OCI-LY1 (cell line): ENCODE measurements around the gene USH1C.

Experiments
- H2AFZ ChIP-seq: fragments of 200-600 bp; sonication (generic), shearing (Covaris generic); 2 replicates; pipeline ENCODE4 v1.6.0; 2014; ENCODE audit warnings: antibody characterized with exemption, mild to moderate bottlenecking, low read length
- H3F3A ChIP-seq: fragments of 200-600 bp; sonication (generic), shearing (Covaris generic); 2 replicates; pipeline ENCODE4 v1.6.0; 2014; ENCODE audit warnings: mild to moderate bottlenecking, antibody characterized with exemption, low read length, moderate library complexity; ENCODE audit not compliant: insufficient read depth
- H3K27ac ChIP-seq: fragments of 200-600 bp; sonication (generic); 2 replicates; pipeline ENCODE4 v1.5.1; 2014; ENCODE audit warnings: low read length, mixed run types, mild to moderate bottlenecking, low read depth; ENCODE audit not compliant: poor library complexity, severe bottlenecking
- H3K27me3 ChIP-seq: fragments of 200-600 bp; sonication (generic); 2 replicates; pipeline ENCODE4 v1.6.0; 2014; ENCODE audit warnings: antibody characterized with exemption, mild to moderate bottlenecking, low read length, moderate library complexity; ENCODE audit not compliant: insufficient read depth
- H3K36me3 ChIP-seq: fragments of 200-600 bp; sonication (generic); 2 replicates; pipeline ENCODE4 v1.6.1; 2014; ENCODE audit warnings: mild to moderate bottlenecking, antibody characterized with exemption, low read length, moderate library complexity, mixed read lengths; ENCODE audit not compliant: insufficient read depth
- H3K4me1 ChIP-seq: fragments of 200-600 bp; sonication (generic); 2 replicates; pipeline ENCODE4 v1.5.1; 2014; ENCODE audit warnings: mild to moderate bottlenecking, low read length, moderate library complexity; ENCODE audit not compliant: insufficient read depth, severe bottlenecking
- H3K4me2 ChIP-seq: fragments of 200-600 bp; sonication (generic), shearing (Covaris generic); 2 replicates; pipeline ENCODE4 v1.6.1; 2014; ENCODE audit warnings: low read length
- H3K4me3 ChIP-seq: fragments of 200-600 bp; sonication (generic); 2 replicates; pipeline ENCODE4 v1.5.1; 2014; ENCODE audit warnings: low read length, low read depth, mild to moderate bottlenecking, mixed read lengths; ENCODE audit not compliant: poor library complexity, severe bottlenecking
- H3K79me2 ChIP-seq: fragments of 200-600 bp; shearing (Covaris generic); 2 replicates; pipeline ENCODE4 v1.6.1; 2016; ENCODE audit warnings: mixed run types, low read length, mixed read lengths; ENCODE audit not compliant: insufficient read depth
- H3K9ac ChIP-seq: fragments of 200-600 bp; sonication (generic), shearing (Covaris generic); 2 replicates; pipeline ENCODE4 v1.6.1; 2014; ENCODE audit warnings: mild to moderate bottlenecking, low read length, mixed read lengths
- H3K9me2 ChIP-seq: fragments of 200-600 bp; sonication (generic), shearing (Covaris generic); 2 replicates; pipeline ENCODE4 v1.6.1; 2014; ENCODE audit warnings: low read depth, mild to moderate bottlenecking, low read length, mixed read lengths
- H3K9me3 ChIP-seq: fragments of 200-600 bp; shearing (Covaris generic); 2 replicates; pipeline ENCODE4 v1.6.1; 2014; ENCODE audit warnings: low read length, mixed read lengths
- H4K20me1 ChIP-seq: fragments of 200-600 bp; sonication (generic), shearing (Covaris generic); 2 replicates; pipeline ENCODE4 v1.6.0; 2016; ENCODE audit warnings: mild to moderate bottlenecking, low read length; ENCODE audit not compliant: insufficient read depth
- CTCF ChIP-seq: fragments of 200-600 bp; sonication (generic), shearing (Covaris generic); IDR thresholded peaks from 2 replicates; pipeline ENCODE4 v1.5.1; 2017; ENCODE audit warnings: mild to moderate bottlenecking, antibody characterized with exemption, low read length, moderate library complexity, mixed read lengths
- EZH2 ChIP-seq: fragments of 200-600 bp; sonication (generic), shearing (Covaris generic); IDR thresholded peaks from 2 replicates; pipeline ENCODE4 v1.8.0; 2017; ENCODE audit warnings: borderline replicate concordance, mixed run types, mild to moderate bottlenecking, antibody characterized with exemption, low read length, moderate library complexity, mixed read lengths

Gene USH1C

GRCh38 chr11:17468122-17468521 lies 76.1 kb downstream of the USH1C start:
- Histone ChIP-seq H3K9ac (no peak overlapping the region), H3K79me2 (no peaks in the 10 kb centered on the region), H4K20me1 (no peaks in the 10 kb centered on the region), H3K36me3 (no peaks in the 10 kb centered on the region), H3K27me3 (no peaks in the 10 kb centered on the region), H3K4me3 (no peak overlapping the region), H3K27ac (no peak overlapping the region), H3K9me2 (no peaks in the 10 kb centered on the region), H3K4me1 (no peaks in the 10 kb centered on the region), H3K9me3 (no peaks in the 10 kb centered on the region), H3K4me2 (no peak overlapping the region), H2AFZ (no peak overlapping the region), H3F3A (no peaks in the 10 kb centered on the region)
- TF ChIP-seq CTCF (no peak), EZH2 (no peak)

DNA sequence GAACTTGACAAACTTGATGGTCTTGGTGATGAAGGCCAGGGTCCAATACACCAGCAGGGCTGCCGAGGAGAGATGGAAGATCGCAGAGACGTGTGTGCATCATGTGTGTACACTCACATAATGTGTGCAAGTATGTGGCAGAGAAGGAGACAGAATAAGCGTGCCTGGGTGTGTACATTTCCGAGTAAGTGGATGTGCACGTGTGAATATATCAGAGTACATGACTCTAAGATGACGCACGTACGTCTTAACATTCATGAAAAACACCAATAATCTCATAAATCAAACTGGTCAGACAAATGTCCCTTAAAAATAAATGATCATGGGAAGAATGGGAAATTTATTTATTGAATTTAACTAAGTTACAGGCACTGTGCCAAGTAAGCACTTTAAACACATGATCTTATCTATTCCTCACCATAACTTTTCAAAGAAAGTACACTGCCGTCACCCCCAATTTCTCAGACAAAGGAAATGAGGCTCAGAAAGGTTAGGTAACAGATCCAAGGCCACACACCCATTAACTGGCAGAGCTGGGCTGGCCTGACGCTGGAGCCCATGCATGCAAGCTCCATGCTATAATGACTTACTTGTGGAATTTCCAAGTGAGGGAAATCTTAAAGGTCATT lies 80.6 kb downstream of the USH1C start:
- H3K4me2 ChIP-seq = no peak overlapping the region
- H3K27ac ChIP-seq = no peak overlapping the region
- no peaks in the 10 kb centered on the region for H3F3A ChIP-seq
- no peak overlapping the region for H3K4me3 ChIP-seq
- H3K36me3 ChIP-seq = no peaks in the 10 kb centered on the region
- H2AFZ ChIP-seq = no peak overlapping the region
- H4K20me1 ChIP-seq = no peaks in the 10 kb centered on the region
- no peaks in the 10 kb centered on the region for H3K4me1 ChIP-seq
- H3K79me2 ChIP-seq = no peaks in the 10 kb centered on the region
- H3K9me3 ChIP-seq = no peaks in the 10 kb centered on the region
- H3K9ac ChIP-seq = no peak overlapping the region
- 0 out of 2 replicates have a peak, but pooled peaks cover 3% of the 10 kb centered on the region for H3K27me3 ChIP-seq
- no peaks in the 10 kb centered on the region for H3K9me2 ChIP-seq
- TF ChIP-seq CTCF = no peak
- no peak for TF ChIP-seq EZH2

GRCh38 chr11:17462940-17463339 lies 81.3 kb downstream of the USH1C start:
- Histone ChIP-seq H3K4me3 (no peak overlapping the region), H3K27ac (no peak overlapping the region), H3F3A (no peaks in the 10 kb centered on the region), H3K4me2 (no peak overlapping the region), H2AFZ (no peak overlapping the region), H3K36me3 (no peaks in the 10 kb centered on the region), H3K9me3 (no peaks in the 10 kb centered on the region), H3K4me1 (no peaks in the 10 kb centered on the region), H3K9me2 (no peaks in the 10 kb centered on the region), H3K27me3 (0 out of 2 replicates have a peak, but pooled peaks cover 3% of the 10 kb centered on the region), H4K20me1 (no peaks in the 10 kb centered on the region), H3K79me2 (no peaks in the 10 kb centered on the region), H3K9ac (no peak overlapping the region)
- no peak for TF ChIP-seq EZH2

GRCh38 chr11:17460406-17460805 lies 83.8 kb downstream of the USH1C start:
- no peak for TF ChIP-seq CTCF
- no peak for TF ChIP-seq EZH2
- H3K9ac ChIP-seq = no peak overlapping the region
- H3K9me3 ChIP-seq = no peaks in the 10 kb centered on the region
- no peaks in the 10 kb centered on the region for H4K20me1 ChIP-seq
- no peaks in the 10 kb centered on the region for H3K9me2 ChIP-seq
- no peak overlapping the region for H3K4me3 ChIP-seq
- H3K4me2 ChIP-seq = no peak overlapping the region
- no peaks in the 10 kb centered on the region; the same call in 1 of the 2 replicates for H3K36me3 ChIP-seq
- no peaks in the 10 kb centered on the region for H3K79me2 ChIP-seq
- no peak overlapping the region for H3K27ac ChIP-seq
- H3K4me1 ChIP-seq = no peaks in the 10 kb centered on the region
- H2AFZ ChIP-seq = no peak overlapping the region
- H3F3A ChIP-seq = no peaks in the 10 kb centered on the region
- H3K27me3 ChIP-seq = 0 out of 2 replicates have a peak, but pooled peaks cover 3% of the 10 kb centered on the region
